ENCODE results near the gene HAS3.

The HAS3 gene

DNA sequence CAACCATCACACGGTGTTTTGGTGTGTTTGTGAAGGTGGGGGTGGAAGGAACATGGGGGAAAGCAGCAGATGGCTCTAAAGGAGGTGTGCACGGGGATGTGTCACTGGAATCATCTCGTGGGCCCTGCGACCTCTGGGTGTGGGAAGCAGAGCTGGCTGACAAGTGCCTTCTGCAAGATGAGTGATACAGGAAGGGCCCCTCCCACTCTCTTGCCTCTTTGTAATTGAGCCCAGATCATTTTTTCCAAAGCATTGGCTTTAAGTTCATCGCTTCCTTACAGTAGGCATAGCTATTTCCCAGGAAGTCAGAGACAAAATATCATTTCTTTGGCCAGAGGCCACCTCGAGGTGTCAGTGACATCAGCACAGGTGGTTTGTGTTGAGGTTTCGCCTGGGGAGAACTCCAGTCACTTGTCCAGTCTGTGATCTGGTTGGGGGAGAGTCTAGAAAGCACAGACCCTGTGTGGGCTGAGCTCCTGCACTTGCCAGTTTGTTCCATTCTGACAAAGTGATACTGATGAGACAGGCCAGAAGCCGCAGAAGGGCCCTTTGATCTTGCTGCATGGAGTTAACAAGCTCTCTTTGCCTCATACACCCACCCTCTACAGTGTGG lies 60.9 kb downstream of the HAS3 start:
- no peak overlapping the region for H3K4me3 ChIP-seq (ENCODE audit: low read depth, low read length)
- DNase-seq (ENCODE audit: low read depth): peak; percentile 35
- TF ChIP-seq, protein P1, sequence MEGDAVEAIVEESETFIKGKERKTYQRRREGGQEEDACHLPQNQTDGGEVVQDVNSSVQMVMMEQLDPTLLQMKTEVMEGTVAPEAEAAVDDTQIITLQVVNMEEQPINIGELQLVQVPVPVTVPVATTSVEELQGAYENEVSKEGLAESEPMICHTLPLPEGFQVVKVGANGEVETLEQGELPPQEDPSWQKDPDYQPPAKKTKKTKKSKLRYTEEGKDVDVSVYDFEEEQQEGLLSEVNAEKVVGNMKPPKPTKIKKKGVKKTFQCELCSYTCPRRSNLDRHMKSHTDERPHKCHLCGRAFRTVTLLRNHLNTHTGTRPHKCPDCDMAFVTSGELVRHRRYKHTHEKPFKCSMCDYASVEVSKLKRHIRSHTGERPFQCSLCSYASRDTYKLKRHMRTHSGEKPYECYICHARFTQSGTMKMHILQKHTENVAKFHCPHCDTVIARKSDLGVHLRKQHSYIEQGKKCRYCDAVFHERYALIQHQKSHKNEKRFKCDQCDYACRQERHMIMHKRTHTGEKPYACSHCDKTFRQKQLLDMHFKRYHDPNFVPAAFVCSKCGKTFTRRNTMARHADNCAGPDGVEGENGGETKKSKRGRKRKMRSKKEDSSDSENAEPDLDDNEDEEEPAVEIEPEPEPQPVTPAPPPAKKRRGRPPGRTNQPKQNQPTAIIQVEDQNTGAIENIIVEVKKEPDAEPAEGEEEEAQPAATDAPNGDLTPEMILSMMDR (IDR thresholded peaks at IDR 0.05; ENCODE audit: insufficient read depth, low read depth, low read length, missing control alignments): no peak

DNA sequence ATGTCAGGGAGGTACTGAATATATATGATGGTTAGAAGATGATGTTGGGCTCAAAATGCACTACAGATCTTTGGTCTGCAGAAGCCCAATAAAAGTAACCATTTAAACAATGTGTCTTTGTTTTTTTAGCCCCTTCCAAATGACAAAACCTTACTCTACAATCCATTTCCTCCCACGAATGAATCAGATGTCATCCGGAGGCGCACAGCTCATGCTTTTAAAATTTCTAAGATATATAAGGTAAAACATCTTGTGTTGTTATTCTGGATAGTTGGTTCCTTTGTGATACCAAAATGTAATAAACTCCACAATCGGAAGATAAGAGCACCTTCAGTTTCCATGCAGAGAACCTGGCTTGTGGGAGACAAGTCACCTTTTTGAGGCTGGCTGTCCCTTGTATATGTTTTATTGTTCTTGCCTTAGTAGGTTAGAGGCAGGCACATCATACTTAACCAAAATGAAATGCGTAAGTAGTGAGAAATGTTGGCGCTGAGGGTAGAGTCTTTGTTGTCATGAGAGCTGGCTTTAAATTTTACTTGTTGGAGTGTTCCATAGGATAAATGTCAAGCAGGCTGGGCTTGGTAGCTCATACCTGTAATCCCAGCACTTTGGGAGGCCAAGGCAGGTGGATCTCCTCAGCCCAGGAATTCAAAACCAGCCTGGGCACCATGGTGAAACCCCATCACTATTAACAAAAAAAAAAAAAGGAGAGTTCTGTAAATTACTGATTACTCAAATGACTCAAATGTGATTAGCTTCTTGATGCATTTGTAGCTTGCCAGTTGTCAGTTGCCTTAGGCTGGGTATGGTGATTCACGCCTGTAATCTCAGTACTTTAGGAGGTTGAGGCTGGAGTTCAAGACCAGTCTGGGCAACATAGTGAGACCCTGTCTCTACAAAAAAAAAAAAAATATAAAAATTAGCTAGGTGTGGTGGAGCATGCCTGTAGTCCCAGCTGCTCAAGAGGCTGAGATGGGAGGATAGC lies 61.8 kb downstream of the HAS3 start:
- DNase-seq (ENCODE audit: low read depth): no peak
- no peak overlapping the region for H3K4me3 ChIP-seq (ENCODE audit: low read depth, low read length)
- TF ChIP-seq, protein P1 (IDR thresholded peaks at IDR 0.05; ENCODE audit: insufficient read depth, low read depth, low read length, missing control alignments): no peak

All from GM12865 (cell line).